ENCODE data around the gene SOWAHA.

Gene SOWAHA

DNA sequence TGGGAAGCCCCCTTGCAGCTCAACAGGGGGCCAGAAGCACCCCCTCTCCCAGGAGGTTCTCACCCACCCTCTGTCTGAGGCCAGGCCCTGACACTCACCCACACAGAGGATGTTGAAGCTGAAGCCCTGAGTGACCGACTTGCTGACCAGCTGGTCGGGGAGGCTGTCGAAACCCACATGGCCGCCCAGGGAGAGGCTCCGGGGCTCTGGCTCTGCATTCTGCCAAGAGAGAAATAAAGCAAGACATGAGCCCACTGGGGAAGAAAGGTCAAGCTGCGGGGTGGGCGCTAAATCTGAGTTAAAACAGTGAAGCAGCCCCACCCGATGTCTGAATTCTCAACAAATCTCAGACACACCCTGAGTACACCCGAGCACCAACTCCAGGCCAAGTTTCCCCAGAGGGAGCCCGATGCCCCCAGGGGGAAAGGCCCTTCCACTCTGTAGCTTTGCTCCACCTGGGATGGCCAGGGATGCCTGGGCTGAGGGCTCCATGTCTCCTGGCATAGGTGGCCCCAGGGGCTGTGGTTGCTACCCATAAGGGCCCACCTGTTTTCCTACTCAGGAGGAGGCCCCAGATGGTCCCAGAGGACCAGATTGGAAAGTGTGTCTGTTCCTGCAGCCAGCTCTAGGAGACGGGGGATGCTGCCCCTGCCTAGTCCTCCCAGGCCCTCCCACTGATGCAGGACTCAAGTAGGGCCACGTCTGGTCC lies 47.6 kb upstream of the SOWAHA start:
- H3K36me3 ChIP-seq (ENCODE audit: insufficient read depth, low read length): no peaks in the 10 kb centered on the region
- no peak overlapping the region for H3K4me3 ChIP-seq (ENCODE audit: low read depth, low read length, poor library complexity, severe bottlenecking)
- H3K4me2 ChIP-seq (ENCODE audit: low read length): no peak overlapping the region
- H3K79me2 ChIP-seq (ENCODE audit: insufficient read depth, low read length): no peaks in the 10 kb centered on the region
- 0 out of 2 replicates have a peak, but pooled peaks cover 10% of the 10 kb centered on the region for H3K27me3 ChIP-seq (ENCODE audit: insufficient read depth, low read length)
- no peak overlapping the region for H2AFZ ChIP-seq (ENCODE audit: low read length)
- TF ChIP-seq CTCF (IDR thresholded peaks at IDR 0.05; ENCODE audit: low read length) (no peak), EZH2 (IDR thresholded peaks at IDR 0.05; ENCODE audit: borderline replicate concordance, low read length) (no peak)
- H3K9ac ChIP-seq (ENCODE audit: low read length): no peak overlapping the region
- H3F3A ChIP-seq (ENCODE audit: insufficient read depth, low read length): no peaks in the 10 kb centered on the region
- H3K9me2 ChIP-seq (ENCODE audit: low read depth, low read length): no peaks in the 10 kb centered on the region
- H3K9me3 ChIP-seq (ENCODE audit: low read length): no peaks in the 10 kb centered on the region
- no peak overlapping the region for H3K27ac ChIP-seq (ENCODE audit: low read depth, low read length, poor library complexity, severe bottlenecking)
- no peaks in the 10 kb centered on the region for H4K20me1 ChIP-seq (ENCODE audit: insufficient read depth, low read length)
- H3K4me1 ChIP-seq (ENCODE audit: insufficient read depth, low read length, severe bottlenecking): no peaks in the 10 kb centered on the region

GRCh38 chr5:132766020-132766805 lies 46.9 kb upstream of the SOWAHA start:
- Histone ChIP-seq H3K4me1 (ENCODE audit: insufficient read depth, low read length, severe bottlenecking) (no peaks in the 10 kb centered on the region), H3K79me2 (ENCODE audit: insufficient read depth, low read length) (no peaks in the 10 kb centered on the region), H3K9ac (ENCODE audit: low read length) (no peak overlapping the region), H3K9me2 (ENCODE audit: low read depth, low read length) (no peaks in the 10 kb centered on the region), H3K36me3 (ENCODE audit: insufficient read depth, low read length) (no peaks in the 10 kb centered on the region), H3K4me3 (ENCODE audit: low read depth, low read length, poor library complexity, severe bottlenecking) (no peak overlapping the region), H3F3A (ENCODE audit: insufficient read depth, low read length) (no peaks in the 10 kb centered on the region), H3K27me3 (ENCODE audit: insufficient read depth, low read length) (0 out of 2 replicates have a peak, but pooled peaks cover 10% of the 10 kb centered on the region), H3K9me3 (ENCODE audit: low read length) (no peaks in the 10 kb centered on the region), H3K27ac (ENCODE audit: low read depth, low read length, poor library complexity, severe bottlenecking) (no peak overlapping the region), H3K4me2 (ENCODE audit: low read length) (no peak overlapping the region), H2AFZ (ENCODE audit: low read length) (no peak overlapping the region), H4K20me1 (ENCODE audit: insufficient read depth, low read length) (no peaks in the 10 kb centered on the region)
- TF ChIP-seq CTCF (IDR thresholded peaks at IDR 0.05; ENCODE audit: low read length): no peak
- TF ChIP-seq EZH2 (IDR thresholded peaks at IDR 0.05; ENCODE audit: borderline replicate concordance, low read length): no peak

GRCh38 chr5:132766806-132767055 lies 46.4 kb upstream of the SOWAHA start:
- H3K36me3 ChIP-seq (ENCODE audit: insufficient read depth, low read length): no peaks in the 10 kb centered on the region
- H3K9me2 ChIP-seq (ENCODE audit: low read depth, low read length): no peaks in the 10 kb centered on the region
- no peaks in the 10 kb centered on the region for H3F3A ChIP-seq (ENCODE audit: insufficient read depth, low read length)
- H3K79me2 ChIP-seq (ENCODE audit: insufficient read depth, low read length): no peaks in the 10 kb centered on the region
- no peak overlapping the region for H3K4me3 ChIP-seq (ENCODE audit: low read depth, low read length, poor library complexity, severe bottlenecking)
- H4K20me1 ChIP-seq (ENCODE audit: insufficient read depth, low read length): no peaks in the 10 kb centered on the region
- 0 out of 2 replicates have a peak, but pooled peaks cover 10% of the 10 kb centered on the region for H3K27me3 ChIP-seq (ENCODE audit: insufficient read depth, low read length)
- no peak overlapping the region for H3K9ac ChIP-seq (ENCODE audit: low read length)
- TF ChIP-seq CTCF (IDR thresholded peaks at IDR 0.05; ENCODE audit: low read length) (no peak), EZH2 (IDR thresholded peaks at IDR 0.05; ENCODE audit: borderline replicate concordance, low read length) (no peak)
- H3K4me1 ChIP-seq (ENCODE audit: insufficient read depth, low read length, severe bottlenecking): no peaks in the 10 kb centered on the region
- H2AFZ ChIP-seq (ENCODE audit: low read length): no peak overlapping the region
- H3K27ac ChIP-seq (ENCODE audit: low read depth, low read length, poor library complexity, severe bottlenecking): no peak overlapping the region
- no peaks in the 10 kb centered on the region for H3K9me3 ChIP-seq (ENCODE audit: low read length)
- H3K4me2 ChIP-seq (ENCODE audit: low read length): no peak overlapping the region
